Measurements from ENCODE around the gene NFAM1.

The NFAM1 gene

GRCh38 chr22:42416671-42417230 lies 15.5 kb downstream of the NFAM1 start:
- no peak for DNase-seq (ENCODE audit: low read depth, low spot score)

GRCh38 chr22:42414565-42415303 lies 17.5 kb downstream of the NFAM1 start:
- DNase-seq (ENCODE audit: low read depth, low spot score) = no peak

- DNase-seq (ENCODE audit: low read depth, low spot score) = no peak
Observed at GRCh38 chr22:42414021-42414420, 18.2 kb downstream of the NFAM1 start.

- DNase-seq (ENCODE audit: low read depth, low spot score) = no peak
Observed at GRCh38 chr22:42412744-42413333, 19.4 kb downstream of the NFAM1 start.

- DNase-seq (ENCODE audit: low read depth, low spot score) = no peak
Observed at GRCh38 chr22:42410708-42411107, 21.5 kb downstream of the NFAM1 start.

- no peak for DNase-seq (ENCODE audit: low read depth, low spot score)
Observed at GRCh38 chr22:42408810-42409529, 23.2 kb downstream of the NFAM1 start.

- DNase-seq (ENCODE audit: low read depth, low spot score) = no peak
Observed at GRCh38 chr22:42408276-42408675, 23.9 kb downstream of the NFAM1 start.

GRCh38 chr22:42404266-42404665 lies 27.9 kb downstream of the NFAM1 start:
- no peak for DNase-seq (ENCODE audit: low read depth, low spot score)

- DNase-seq (ENCODE audit: low read depth, low spot score) = no peak
Observed at GRCh38 chr22:42401535-42402334, 30.5 kb downstream of the NFAM1 start.

GRCh38 chr22:42400811-42401534 lies 31.2 kb downstream of the NFAM1 start:
- no peak for DNase-seq (ENCODE audit: low read depth, low spot score)

- peak; percentile 37 for DNase-seq (ENCODE audit: low read depth, low spot score)
Observed at GRCh38 chr22:42399315-42400271, 32.6 kb downstream of the NFAM1 start.

GRCh38 chr22:42397332-42398249 lies 34.6 kb downstream of the NFAM1 start:
- DNase-seq (ENCODE audit: low read depth, low spot score) = no peak

- no peak for DNase-seq (ENCODE audit: low read depth, low spot score)
Observed at GRCh38 chr22:42396621-42397331, 35.4 kb downstream of the NFAM1 start.

GRCh38 chr22:42389143-42389542 lies 43.1 kb downstream of the NFAM1 start:
- no peak for DNase-seq (ENCODE audit: low read depth, low spot score)

- DNase-seq (ENCODE audit: low read depth, low spot score) = no peak
Observed at GRCh38 chr22:42388130-42388797, 43.9 kb downstream of the NFAM1 start.

- DNase-seq (ENCODE audit: low read depth, low spot score) = no peak
Observed at GRCh38 chr22:42387631-42388030, 44.6 kb downstream of the NFAM1 start.

GRCh38 chr22:42385696-42386095 lies 46.5 kb downstream of the NFAM1 start:
- DNase-seq (ENCODE audit: low read depth, low spot score) = no peak

- DNase-seq (ENCODE audit: low read depth, low spot score) = no peak
Observed at GRCh38 chr22:42384506-42384905, 47.7 kb downstream of the NFAM1 start.
